HG03039 (cell line): ENCODE results near the gene ADAMTS1.
"Not testable (repeated sequence)": the region's sequence is repeated elsewhere in the genome, so short reads cannot be mapped to it uniquely, and the experiment has no call there.

ENCODE experiments used
- ATAC-seq: cut with Tn5 transposase; IDR thresholded peaks from one replicate; pipeline ENCODE4 v1.9.1; 2021; ENCODE audit warnings: mild to moderate bottlenecking, moderate library complexity; ENCODE audit not compliant: unreplicated experiment

ADAMTS1 gene

DNA sequence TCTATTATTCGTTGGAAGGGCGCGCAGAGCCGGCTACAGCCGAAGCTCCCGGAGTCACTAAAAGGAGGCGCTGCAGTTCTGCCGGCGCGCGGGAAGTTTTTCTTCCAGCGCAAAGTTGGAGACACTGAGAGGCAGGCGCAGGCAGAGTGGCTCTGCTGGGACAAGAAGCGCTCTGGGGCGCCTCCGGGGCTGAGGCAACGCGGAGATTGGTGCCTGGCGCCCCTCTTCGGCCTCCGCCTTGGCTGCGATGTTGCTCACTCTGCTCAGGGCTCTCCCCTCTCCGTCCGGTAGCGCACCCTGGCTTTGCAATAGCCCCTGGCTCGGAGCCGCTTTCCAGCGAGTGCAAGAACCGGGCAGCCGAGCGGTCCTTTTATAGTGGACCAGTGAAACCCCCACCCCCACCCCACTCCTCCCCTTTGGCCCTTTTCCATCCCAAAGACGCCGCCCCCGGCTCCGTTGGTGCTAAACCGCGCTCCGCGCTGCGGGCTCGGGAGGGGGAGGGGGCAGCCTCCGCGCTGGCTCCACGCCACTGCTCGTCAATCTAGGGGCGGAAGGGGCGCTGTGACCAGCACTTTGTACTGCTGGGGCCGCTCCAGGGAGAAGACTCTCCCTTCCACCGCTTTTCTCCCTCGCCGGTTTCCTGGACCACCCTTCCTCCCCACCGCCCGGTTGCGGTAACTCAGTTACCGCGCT lies at the start of gene ADAMTS1:
ADAMTS1 (minus strand) TSS at position 344 of the 693 bp plus-strand sequence. CDS start 455 bp downstream, outside the sequence.
- no peak for ATAC-seq

DNA sequence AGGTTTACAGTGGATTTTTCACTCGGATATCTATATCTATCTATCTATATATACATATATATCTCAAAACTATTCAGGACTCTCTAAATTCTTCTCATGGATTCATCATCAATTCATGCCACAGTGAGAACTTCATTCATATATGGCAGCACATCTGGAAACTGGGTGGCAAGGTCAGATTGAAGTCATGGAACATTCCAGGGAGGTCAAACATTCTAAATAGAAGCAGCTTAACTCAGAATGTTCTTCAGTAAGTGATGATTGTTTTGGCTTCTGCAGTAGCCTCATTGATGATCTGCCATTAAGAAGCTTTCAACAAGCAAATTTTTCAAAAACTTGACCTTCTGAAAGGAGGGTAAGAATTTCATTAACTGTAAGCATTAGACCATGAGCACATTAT lies 46.9 kb upstream of the ADAMTS1 start:
- ATAC-seq = no peak

GRCh38 chr21:26888931-26889330 lies 43.7 kb upstream of the ADAMTS1 start:
- ATAC-seq = no peak

GRCh38 chr21:26888256-26888655 lies 43.0 kb upstream of the ADAMTS1 start:
- no peak for ATAC-seq

- ATAC-seq = no peak
These were observed 42.0 kb upstream of the ADAMTS1 start for GRCh38 chr21:26887251-26887650.

DNA sequence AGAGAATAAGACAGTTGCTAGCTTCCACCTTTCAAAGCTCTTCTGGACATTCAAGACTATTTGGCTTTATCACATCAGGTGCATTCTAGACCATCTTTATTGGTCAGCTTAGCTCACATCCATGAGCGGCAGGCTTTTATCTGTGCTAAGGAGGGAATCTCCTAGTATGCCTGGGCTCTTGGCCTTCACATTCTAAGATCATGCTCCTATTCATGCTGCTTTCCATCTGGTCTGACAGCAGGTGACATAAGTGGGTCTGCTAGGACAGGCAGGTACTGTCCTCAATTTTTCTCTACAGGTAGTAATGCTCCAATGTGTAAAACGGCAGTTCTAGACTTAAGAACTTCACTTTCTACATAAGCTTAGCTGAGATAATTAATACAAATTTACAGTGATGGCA lies 39.2 kb upstream of the ADAMTS1 start:
- ATAC-seq = no peak

DNA sequence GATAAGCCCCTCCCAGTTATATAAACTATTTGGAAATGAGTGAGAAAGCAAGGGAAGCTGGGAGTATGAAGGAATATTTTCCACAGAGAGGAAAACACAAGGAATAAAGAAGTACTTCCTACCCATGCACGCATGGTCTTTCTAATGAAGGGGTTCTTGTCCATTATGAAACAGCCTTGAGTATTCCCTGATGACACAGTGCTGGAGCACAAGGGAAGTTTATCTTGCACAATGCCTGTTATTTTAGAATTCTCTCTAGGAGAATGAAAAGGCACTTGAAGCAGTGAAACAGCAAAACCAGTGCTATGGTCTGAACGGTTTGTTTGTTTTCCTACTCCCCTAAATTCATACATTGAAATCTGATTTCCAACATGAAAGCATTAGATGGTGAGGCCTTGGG lies 38.6 kb upstream of the ADAMTS1 start:
- ATAC-seq = no peak

DNA sequence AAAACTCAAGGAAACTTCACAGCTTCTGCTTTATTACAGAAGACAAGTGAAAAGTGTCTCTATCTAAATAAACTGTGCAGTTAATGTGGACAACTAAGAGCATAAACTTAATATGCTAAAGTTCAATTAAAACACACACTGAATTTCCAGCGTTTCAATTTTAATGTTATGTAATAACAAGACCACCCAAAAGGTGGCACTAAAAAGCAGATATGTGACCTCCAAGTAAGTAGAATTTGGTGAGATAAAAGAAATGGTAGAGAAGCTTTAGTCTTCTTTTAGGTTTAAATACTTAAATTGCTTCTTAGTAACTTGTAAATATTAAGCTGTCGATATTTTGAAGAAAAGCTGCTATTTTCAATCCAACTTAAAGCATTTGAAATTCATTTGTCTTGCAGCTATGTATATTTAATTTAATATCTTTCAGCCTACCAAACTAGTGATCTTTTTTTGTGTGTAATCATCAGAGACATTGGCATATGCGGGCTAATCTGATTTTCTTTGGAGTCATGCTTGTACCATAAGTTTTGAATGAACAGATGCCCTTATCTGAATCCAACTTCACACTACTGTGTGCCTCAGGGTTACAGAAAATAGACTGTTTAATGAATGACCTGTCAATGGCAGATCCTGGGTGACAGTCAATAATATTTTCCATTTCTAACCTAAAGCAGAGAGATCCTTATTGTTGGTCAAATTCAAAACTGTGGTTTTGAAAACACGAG lies 36.5 kb upstream of the ADAMTS1 start:
- no peak for ATAC-seq

- ATAC-seq = no peak
These were observed 31.8 kb upstream of the ADAMTS1 start for GRCh38 chr21:26877018-26877417.

GRCh38 chr21:26874347-26874746 lies 29.1 kb upstream of the ADAMTS1 start:
- no peak for ATAC-seq

- ATAC-seq = no peak
These were observed 20.6 kb upstream of the ADAMTS1 start for GRCh38 chr21:26865857-26866256.

DNA sequence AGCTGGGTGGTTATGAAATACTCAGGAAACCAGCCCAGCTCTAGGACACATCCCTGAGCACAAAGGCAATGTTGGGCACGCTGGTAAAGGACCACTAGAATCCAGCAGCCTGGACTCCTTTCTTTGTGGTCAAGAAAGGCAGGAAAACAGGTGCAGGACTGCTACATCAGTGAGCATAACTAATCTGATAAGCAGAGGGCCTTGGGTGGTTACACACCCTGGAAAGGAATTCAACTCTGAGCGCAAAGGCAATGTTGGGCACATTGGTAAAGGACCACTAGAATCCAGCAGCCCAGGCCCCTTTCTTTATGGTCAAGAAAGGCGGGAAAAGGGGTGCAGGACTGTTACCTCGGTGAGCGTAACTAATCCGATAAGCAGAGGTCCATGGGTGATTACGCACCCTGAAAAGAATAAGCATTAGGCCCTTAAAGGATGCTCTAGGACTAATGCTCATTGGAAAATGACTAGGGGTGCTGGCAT lies 11.7 kb upstream of the ADAMTS1 start:
- ATAC-seq = not testable (repeated sequence)

DNA sequence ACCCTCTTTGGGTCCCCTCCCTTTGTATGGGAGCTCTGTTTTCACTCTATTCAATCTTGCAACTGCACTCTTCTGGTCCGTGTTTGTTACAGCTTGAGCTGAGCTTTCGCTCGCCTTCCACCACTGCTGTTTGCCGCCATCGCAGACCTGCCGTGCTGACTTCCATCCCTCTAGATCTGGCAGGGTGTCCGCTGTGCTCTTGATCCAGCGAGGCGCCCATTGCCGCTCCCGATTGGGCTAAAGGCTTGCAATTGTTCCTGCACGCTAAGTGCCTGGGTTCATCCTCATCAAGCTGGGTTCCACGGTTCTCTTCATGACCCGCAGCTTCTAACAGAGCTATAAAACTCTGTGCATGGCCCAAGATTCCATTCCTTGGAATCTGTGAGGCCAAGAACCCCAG lies 9.5 kb upstream of the ADAMTS1 start:
- not testable (repeated sequence) for ATAC-seq

DNA sequence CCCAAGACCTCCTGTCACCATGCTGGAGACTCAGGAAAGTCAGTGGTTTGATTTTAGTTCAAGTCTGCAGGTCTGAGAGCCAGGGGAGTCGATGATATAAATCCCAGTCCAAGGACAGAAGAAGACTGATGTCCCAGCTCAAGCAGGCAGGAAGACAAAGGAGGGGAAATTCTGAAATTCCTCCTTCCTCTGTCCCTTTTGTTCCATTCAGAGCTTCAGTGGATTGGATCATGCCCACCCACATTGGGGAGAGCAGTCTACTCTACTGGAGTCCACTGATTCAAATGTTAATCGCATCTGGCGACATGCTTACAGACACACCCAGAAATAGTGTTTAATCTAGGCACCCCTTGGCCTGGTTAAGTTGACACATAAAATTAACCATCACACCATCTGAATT lies 7.2 kb upstream of the ADAMTS1 start:
- ATAC-seq = no peak

DNA sequence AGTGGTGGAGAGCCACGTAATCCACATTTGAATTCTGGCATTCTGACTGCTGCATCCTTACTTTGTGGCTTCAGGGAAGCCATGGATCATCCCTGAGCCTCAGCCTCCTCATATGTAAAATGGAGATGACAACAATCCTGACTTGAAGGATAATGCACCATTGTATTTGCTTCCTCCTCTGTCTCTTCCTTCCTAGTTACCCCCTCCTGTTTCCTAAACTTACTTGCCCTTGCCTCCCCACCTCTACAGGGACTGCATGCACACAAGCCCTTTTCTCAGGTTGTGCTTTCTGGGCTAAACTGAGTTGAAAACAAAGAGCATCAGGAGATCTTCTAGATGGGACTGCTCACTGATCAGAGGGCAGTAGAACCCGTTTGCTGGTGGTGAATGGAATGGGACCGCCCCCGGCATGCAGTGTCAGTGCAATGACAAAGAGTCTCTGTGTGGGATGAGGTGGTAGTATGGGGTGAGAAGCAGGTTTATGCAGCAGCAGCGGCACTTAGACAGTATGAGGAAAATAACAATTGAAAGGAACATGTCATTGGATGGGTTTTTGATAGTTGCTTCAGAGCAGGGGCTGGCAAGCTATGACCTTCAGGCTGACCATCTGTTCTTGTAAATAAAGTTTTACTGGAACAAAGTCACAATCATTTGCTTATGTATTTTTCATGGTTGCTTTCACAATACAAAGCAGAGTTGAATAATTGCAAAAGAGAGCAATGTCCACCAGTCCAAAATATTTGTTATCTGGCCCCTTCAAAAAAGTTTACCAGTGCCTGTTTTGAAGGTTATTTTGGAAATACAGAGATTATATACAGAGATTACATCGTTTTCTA lies 6.1 kb upstream of the ADAMTS1 start:
- ATAC-seq = no peak

GRCh38 chr21:26850116-26850643 lies 5.0 kb upstream of the ADAMTS1 start:
- ATAC-seq = no peak

GRCh38 chr21:26849428-26850115 lies 4.4 kb upstream of the ADAMTS1 start:
- ATAC-seq = no peak

GRCh38 chr21:26847921-26848320 lies 2.7 kb upstream of the ADAMTS1 start:
- no peak for ATAC-seq

DNA sequence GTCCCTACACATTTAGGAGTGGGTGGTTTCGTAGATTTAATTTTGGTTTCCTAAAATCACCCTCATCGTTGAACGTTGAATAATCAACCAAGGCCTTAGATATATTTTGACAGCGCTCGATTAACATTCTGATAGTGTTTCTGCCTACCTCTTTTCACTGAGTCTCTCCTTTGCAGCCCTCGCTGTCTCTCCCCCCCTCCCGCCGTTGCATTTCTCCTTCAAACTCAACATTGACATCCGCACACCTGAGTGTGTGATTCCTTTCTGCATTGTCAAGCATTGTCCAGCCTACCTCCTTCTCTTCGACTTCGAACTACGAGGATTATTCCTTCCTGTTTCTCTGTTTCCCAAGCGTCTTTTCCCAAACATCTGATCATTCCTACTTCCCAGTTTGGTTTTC lies 1.8 kb upstream of the ADAMTS1 start:
- ATAC-seq = no peak

- ATAC-seq = no peak
These were observed 1.1 kb upstream of the ADAMTS1 start for GRCh38 chr21:26846036-26846931.
